ENCODE results near the gene GTF3A.

The GTF3A gene

DNA sequence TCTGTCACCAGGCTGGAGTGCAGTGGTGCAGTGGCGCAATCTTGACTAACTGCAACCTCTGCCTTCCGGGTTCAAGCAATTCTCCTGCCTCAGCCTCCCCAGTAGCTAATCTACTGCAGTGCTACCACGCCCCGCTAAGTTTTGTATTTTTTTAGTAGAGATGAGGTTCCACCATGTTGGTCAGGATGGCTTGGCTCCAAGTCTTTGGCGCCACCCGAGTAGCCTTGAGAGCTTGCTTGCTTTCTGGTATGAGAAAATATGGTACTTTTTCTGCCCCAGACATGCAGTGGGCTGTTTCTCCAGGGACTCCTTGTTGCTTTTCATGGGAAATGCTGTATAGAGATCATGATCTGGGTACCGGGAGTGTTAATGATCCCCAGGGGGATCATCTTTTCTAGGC, 34.5 kb upstream of the GTF3A start:
- TF ChIP-seq ZBTB7A (IDR thresholded peaks at IDR 0.05; ENCODE audit: low read depth) (no peak), TAF1 (IDR thresholded peaks at IDR 0.05; ENCODE audit: low read depth) (no peak), EGR1 (IDR thresholded peaks at IDR 0.05) (no peak), REST (IDR thresholded peaks at IDR 0.05; ENCODE audit: low read depth) (no peak), RAD21 (IDR thresholded peaks at IDR 0.05; ENCODE audit: low read depth) (no peak), FOXM1 (IDR thresholded peaks at IDR 0.05; ENCODE audit: borderline replicate concordance, low read depth) (no peak), TEAD4 (IDR thresholded peaks at IDR 0.05) (no peak), YY1 (IDR thresholded peaks at IDR 0.05; ENCODE audit: low read depth) (no peak), NFIC (IDR thresholded peaks at IDR 0.05) (no peak), EP300 (IDR thresholded peaks at IDR 0.05; ENCODE audit: borderline replicate concordance) (no peak), CREB1 (IDR thresholded peaks at IDR 0.05; ENCODE audit: low read depth) (no peak), TCF12 (IDR thresholded peaks at IDR 0.05; ENCODE audit: low read depth) (no peak), CEBPB (IDR thresholded peaks at IDR 0.05) (no peak)
- TF ChIP-seq, protein P1, sequence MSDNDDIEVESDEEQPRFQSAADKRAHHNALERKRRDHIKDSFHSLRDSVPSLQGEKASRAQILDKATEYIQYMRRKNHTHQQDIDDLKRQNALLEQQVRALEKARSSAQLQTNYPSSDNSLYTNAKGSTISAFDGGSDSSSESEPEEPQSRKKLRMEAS (IDR thresholded peaks at IDR 0.05), result no peak
- TF ChIP-seq, protein P2, sequence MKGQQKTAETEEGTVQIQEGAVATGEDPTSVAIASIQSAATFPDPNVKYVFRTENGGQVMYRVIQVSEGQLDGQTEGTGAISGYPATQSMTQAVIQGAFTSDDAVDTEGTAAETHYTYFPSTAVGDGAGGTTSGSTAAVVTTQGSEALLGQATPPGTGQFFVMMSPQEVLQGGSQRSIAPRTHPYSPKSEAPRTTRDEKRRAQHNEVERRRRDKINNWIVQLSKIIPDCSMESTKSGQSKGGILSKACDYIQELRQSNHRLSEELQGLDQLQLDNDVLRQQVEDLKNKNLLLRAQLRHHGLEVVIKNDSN (IDR thresholded peaks at IDR 0.05), result no peak

DNA sequence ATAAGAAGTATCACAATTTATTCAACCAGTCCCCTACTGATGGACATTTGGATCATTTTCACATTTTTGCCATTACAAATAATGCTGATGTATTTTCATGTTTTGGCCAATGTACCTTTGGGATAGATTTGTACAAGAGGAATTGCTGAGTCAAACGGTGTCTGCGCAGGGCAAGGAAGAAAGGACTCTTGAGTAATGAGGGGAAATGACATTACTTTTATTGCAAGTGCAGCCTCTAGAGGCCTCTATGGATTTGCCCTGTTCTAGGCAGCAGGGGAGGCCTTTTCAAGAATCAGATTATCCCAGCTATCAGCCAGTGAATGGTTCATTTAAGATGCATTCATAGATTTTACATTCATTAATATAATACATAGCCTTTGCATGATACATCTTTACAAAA, 32.9 kb upstream of the GTF3A start:
- no peak for TF ChIP-seq ZBTB7A (IDR thresholded peaks at IDR 0.05; ENCODE audit: low read depth)

DNA sequence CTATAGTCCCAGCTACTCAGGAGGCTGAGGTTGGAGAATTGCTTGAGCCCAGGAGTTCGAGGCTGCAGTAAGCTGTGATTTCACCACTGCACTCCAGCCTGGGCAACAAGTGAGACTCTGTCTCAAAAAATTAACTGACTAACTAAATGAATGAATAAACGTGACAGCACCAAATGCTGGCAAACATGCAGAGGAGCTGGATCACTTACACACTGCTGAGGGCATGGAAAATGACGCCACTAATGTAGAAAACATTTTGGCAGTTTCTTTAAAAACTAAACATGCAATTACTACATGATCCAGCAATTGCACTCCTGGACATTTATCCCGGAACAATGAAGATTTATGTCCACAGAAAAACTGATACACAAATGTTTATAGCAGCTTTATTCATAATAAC, 31.3 kb upstream of the GTF3A start:
- no peak for TF ChIP-seq FOXM1 (IDR thresholded peaks at IDR 0.05; ENCODE audit: borderline replicate concordance, low read depth)
- no peak for TF ChIP-seq TCF12 (IDR thresholded peaks at IDR 0.05; ENCODE audit: low read depth)
- TF ChIP-seq YY1 (IDR thresholded peaks at IDR 0.05; ENCODE audit: low read depth), result no peak
- no peak for TF ChIP-seq EGR1 (IDR thresholded peaks at IDR 0.05)
- no peak for TF ChIP-seq CEBPB (IDR thresholded peaks at IDR 0.05)
- TF ChIP-seq REST (IDR thresholded peaks at IDR 0.05; ENCODE audit: low read depth), result no peak
- no peak for TF ChIP-seq ZBTB7A (IDR thresholded peaks at IDR 0.05; ENCODE audit: low read depth)
- no peak for TF ChIP-seq RAD21 (IDR thresholded peaks at IDR 0.05; ENCODE audit: low read depth)
- TF ChIP-seq, protein P1 (IDR thresholded peaks at IDR 0.05), result no peak
- no peak for TF ChIP-seq CREB1 (IDR thresholded peaks at IDR 0.05; ENCODE audit: low read depth)
- no peak for TF ChIP-seq TEAD4 (IDR thresholded peaks at IDR 0.05)
- TF ChIP-seq, protein P2 (IDR thresholded peaks at IDR 0.05), result no peak
- TF ChIP-seq EP300 (IDR thresholded peaks at IDR 0.05; ENCODE audit: borderline replicate concordance), result no peak
- no peak for TF ChIP-seq TAF1 (IDR thresholded peaks at IDR 0.05; ENCODE audit: low read depth)
- TF ChIP-seq NFIC (IDR thresholded peaks at IDR 0.05), result no peak

GRCh38 chr13:27395007-27395510, 29.4 kb upstream of the GTF3A start:
- TF ChIP-seq TCF12 (IDR thresholded peaks at IDR 0.05; ENCODE audit: low read depth), result no peak
- TF ChIP-seq NFIC (IDR thresholded peaks at IDR 0.05), result no peak
- no peak for TF ChIP-seq YY1 (IDR thresholded peaks at IDR 0.05; ENCODE audit: low read depth)
- TF ChIP-seq TEAD4 (IDR thresholded peaks at IDR 0.05), result no peak
- no peak for TF ChIP-seq CREB1 (IDR thresholded peaks at IDR 0.05; ENCODE audit: low read depth)
- TF ChIP-seq CEBPB (IDR thresholded peaks at IDR 0.05), result no peak

DNA sequence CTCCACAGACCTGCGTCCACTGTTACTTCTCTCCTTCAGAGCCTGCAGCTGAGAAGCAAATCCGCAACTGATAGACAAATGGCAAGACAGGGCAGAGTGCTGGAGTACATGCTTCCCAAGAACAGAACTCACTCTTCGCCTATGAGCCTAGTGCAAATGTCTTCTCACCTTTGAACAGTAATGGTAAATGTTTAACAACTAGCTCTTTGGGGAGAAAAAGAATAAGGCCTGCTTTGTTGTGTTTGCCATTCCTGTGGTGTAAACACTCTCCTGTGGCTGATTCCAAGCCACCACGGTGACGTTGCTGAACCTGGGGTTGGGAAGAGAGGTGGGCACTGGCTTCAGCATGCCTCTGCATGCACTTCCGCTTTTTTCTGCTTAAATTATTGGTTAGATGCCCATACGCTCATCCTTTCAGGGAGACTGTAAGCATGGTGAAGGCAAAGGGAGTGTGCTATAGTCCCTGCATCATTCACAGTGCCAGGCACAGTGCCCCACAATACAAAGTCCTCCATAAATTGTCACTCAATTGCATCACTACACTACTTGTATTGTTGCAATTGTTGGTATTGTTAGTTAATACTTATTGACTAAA, 28.1 kb upstream of the GTF3A start:
- TF ChIP-seq RAD21 (IDR thresholded peaks at IDR 0.05; ENCODE audit: low read depth) (no peak), EGR1 (IDR thresholded peaks at IDR 0.05) (no peak), CREB1 (IDR thresholded peaks at IDR 0.05; ENCODE audit: low read depth) (no peak), EP300 (IDR thresholded peaks at IDR 0.05; ENCODE audit: borderline replicate concordance) (no peak), TEAD4 (IDR thresholded peaks at IDR 0.05) (no peak), FOXM1 (IDR thresholded peaks at IDR 0.05; ENCODE audit: borderline replicate concordance, low read depth) (no peak), YY1 (IDR thresholded peaks at IDR 0.05; ENCODE audit: low read depth) (no peak), TAF1 (IDR thresholded peaks at IDR 0.05; ENCODE audit: low read depth) (no peak)
- TF ChIP-seq, protein P1 (IDR thresholded peaks at IDR 0.05), result no peak

DNA sequence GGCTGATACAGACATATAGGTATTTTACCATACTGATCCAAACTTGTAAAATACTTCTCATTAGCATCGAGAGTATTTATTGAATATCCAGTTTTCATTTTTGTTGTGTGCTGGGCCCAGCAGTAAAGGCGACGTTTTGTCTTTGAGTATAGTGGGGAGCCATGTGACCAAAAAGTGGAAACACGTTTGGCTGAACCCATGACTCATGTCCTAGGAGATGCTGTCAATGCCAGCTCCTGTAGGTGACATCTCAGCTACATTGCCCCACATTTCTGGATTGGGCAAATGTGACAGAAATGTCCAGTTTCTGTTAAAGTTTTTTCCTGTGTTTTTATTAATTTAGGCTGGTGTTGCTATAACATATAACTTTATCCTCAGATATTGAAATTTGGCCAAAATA, 26.1 kb upstream of the GTF3A start:
- TF ChIP-seq ZBTB7A (IDR thresholded peaks at IDR 0.05; ENCODE audit: low read depth), result no peak
- TF ChIP-seq EP300 (IDR thresholded peaks at IDR 0.05; ENCODE audit: borderline replicate concordance), result no peak
- TF ChIP-seq YY1 (IDR thresholded peaks at IDR 0.05; ENCODE audit: low read depth), result no peak
- TF ChIP-seq CREB1 (IDR thresholded peaks at IDR 0.05; ENCODE audit: low read depth), result no peak
- no peak for TF ChIP-seq TCF12 (IDR thresholded peaks at IDR 0.05; ENCODE audit: low read depth)
- TF ChIP-seq NFIC (IDR thresholded peaks at IDR 0.05), result no peak
- TF ChIP-seq RAD21 (IDR thresholded peaks at IDR 0.05; ENCODE audit: low read depth), result no peak
- TF ChIP-seq CEBPB (IDR thresholded peaks at IDR 0.05), result no peak
- no peak for TF ChIP-seq TEAD4 (IDR thresholded peaks at IDR 0.05)

All from Ishikawa (cell line).